K562 (cell line): ENCODE data around the gene RRBP1. TPM values are rescaled to one million over a fixed set of nuclear protein-coding genes. Genes with fewer than 3 reads are reported as not detected.

Experiments used
- ARID1B ChIP-seq: fragments of 450-650 bp; IDR thresholded peaks from 2 replicates; pipeline ENCODE4 v1.6.1; 2016; ENCODE audit warnings: antibody characterized with exemption, mild to moderate bottlenecking, inconsistent platforms
- ATF3 ChIP-seq, 2 experiments: fragments of 450-650 bp in 1 of 2; sonication (generic) in 1 of 2; formaldehyde crosslinking in 1 of 2; IDR thresholded peaks in 1 of 2; conservative IDR thresholded peaks in 1 of 2; 2 replicates each; pipeline versions ENCODE4 v1.6.1 to v1.8.1; 2016 to 2023; ENCODE audit warnings: mild to moderate bottlenecking in 2 of 2, moderate library complexity in 2 of 2, inconsistent platforms in 1 of 2, missing genetic modification reagents in 1 of 2
- C11orf30 ChIP-seq: fragments of 450-650 bp; IDR thresholded peaks from 2 replicates; pipeline ENCODE4 v1.6.1; 2016; ENCODE audit warnings: low read depth, mild to moderate bottlenecking
- E2F6 ChIP-seq, 2 experiments: IDR thresholded peaks; 2 replicates each; pipeline ENCODE4 v1.6.1; 2011; ENCODE audit warnings: borderline replicate concordance in 1 of 2, control low read depth in 1 of 2, low read depth in 1 of 2, low read length in 1 of 2, mild to moderate bottlenecking in 1 of 2, mixed read lengths in 1 of 2, moderate library complexity in 1 of 2; ENCODE audit not compliant: insufficient read depth in 1 of 2, insufficient read length in 1 of 2, poor library complexity in 1 of 2, severe bottlenecking in 1 of 2; ENCODE audit errors: extremely low read depth in 1 of 2
- ETV1 ChIP-seq: fragments of 450-650 bp; conservative IDR thresholded peaks from 2 replicates; pipeline ENCODE4 v1.6.1; 2016; ENCODE audit warnings: missing genetic modification characterization, control low read depth, low read depth, missing compliant biosample characterization
- KDM2B ChIP-seq: fragments of 250-450 bp; sonication (Bioruptor Pico); IDR thresholded peaks from 2 replicates; pipeline ENCODE4 v1.8.0; 2021; ENCODE audit warnings: mild to moderate bottlenecking, moderate library complexity
- NFYB ChIP-seq: IDR thresholded peaks from 2 replicates; pipeline ENCODE4 v1.6.1; 2011; ENCODE audit warnings: mild to moderate bottlenecking, moderate library complexity; ENCODE audit not compliant: insufficient read length; ENCODE audit errors: extremely low read depth
- NRF1 ChIP-seq, 2 experiments: fragments of 450-650 bp; IDR thresholded peaks in 1 of 2; conservative IDR thresholded peaks in 1 of 2; 2 replicates each; pipeline ENCODE4 v1.6.1; 2014; ENCODE audit warnings: mild to moderate bottlenecking in 2 of 2
- SRF ChIP-seq, 2 experiments: fragments of 250-450, 450-650 bp in 1 of 2; sonication (Bioruptor Pico) in 1 of 2; sonication (generic) in 1 of 2; formaldehyde crosslinking; IDR thresholded peaks; 2 replicates each; pipeline versions ENCODE4 v1.5.0 to v1.5.1; 2020 to 2022; ENCODE audit warnings: mild to moderate bottlenecking in 1 of 2, missing genetic modification reagents in 1 of 2
- TARDBP ChIP-seq: fragments of 450-650 bp; IDR thresholded peaks from 2 replicates; pipeline ENCODE4 v1.6.1; 2016
- TBP ChIP-seq: optimal IDR thresholded peaks from 2 replicates; pipeline ENCODE3; 2011; ENCODE audit warnings: low read depth, low read length, improper control_type of control experiment
- ZBTB17 ChIP-seq: fragments of 450-650 bp; formaldehyde crosslinking; IDR thresholded peaks from 2 replicates; pipeline ENCODE4 v1.4.0; 2020; ENCODE audit warnings: mild to moderate bottlenecking
- ZFX ChIP-seq: sonication (generic); formaldehyde crosslinking; IDR thresholded peaks from 2 replicates; pipeline ENCODE4 v1.8.0; 2022; ENCODE audit warnings: mild to moderate bottlenecking, missing genetic modification reagents, moderate library complexity
- polyA plus RNA-seq, 8 experiments: library from polyadenylated mRNA; depleted of rRNA in 4 of 8; stranded (reverse) in 5 of 8; unstranded in 3 of 8; fragments of >200 nt; fragmentation: Nextera tagmentation in 2 of 8; fragmentation: Illumina TruSeq in 1 of 8; extraction: Ambion mirVana in 2 of 8; extraction: Trizol in 1 of 8; gene quantifications; 2 replicates each; pipeline versions ENCODE4 v1.2.1 to v1.2.3, GENCODE V29; 2011 to 2014; ENCODE audit warnings: inconsistent platforms in 1 of 8, missing spikeins in 1 of 8
- total RNA-seq, 7 experiments: library from RNA; depleted of rRNA in 6 of 7; stranded (reverse); fragments of >200 nt in 6 of 7; fragmentation: Illumina TruSeq in 2 of 7; extraction: Trizol in 2 of 7; gene quantifications; 2 replicates each; pipeline versions ENCODE4 v1.2.1 to v1.2.3, GENCODE V29; 2011 to 2021; ENCODE audit warnings: low replicate concordance in 1 of 7

RRBP1 gene
- total and polyA plus RNA-seq, 9 of the 15 experiments (the other 6 are each of a cell fraction or from before 2014, with no cell fraction given): 0.84 to 32.0 (median 17.6) TPM

GRCh38 chr20:17568972-17569521, 113.0 kb downstream of the RRBP1 start (continued):
- TF ChIP-seq ATF3 (IDR thresholded peaks at IDR 0.05): peak; percentile 24; the same call in 1 of the 2 replicates
- TF ChIP-seq ATF3 (CRISPR knock-in tag; conservative IDR thresholded peaks at IDR 0.05): no peak
- 0 out of 2 replicates have a peak, but pooled peaks have one; percentile 54 for TF ChIP-seq TARDBP
- peak in 1 of 2 experiments; percentile 14 for TF ChIP-seq E2F6 (IDR thresholded peaks at IDR 0.05; ENCODE audit: borderline replicate concordance in 1 of 2, extremely low read depth in 1 of 2, insufficient read depth in 1 of 2, insufficient read length in 1 of 2, low read depth in 1 of 2, low read length in 1 of 2, poor library complexity in 1 of 2, severe bottlenecking in 1 of 2)
- TF ChIP-seq NRF1 (conservative IDR thresholded peaks at IDR 0.05 in 1 of 2, IDR thresholded peaks at IDR 0.05 in 1 of 2): peak in 1 of 2 experiments; percentile 42; a peak in 1 of 4 replicates
- TF ChIP-seq NFYB: peak; percentile 36
- no peak for TF ChIP-seq KDM2B (CRISPR knock-in tag)
- no peak for TF ChIP-seq C11orf30
- peak in 1 of 2 experiments; percentile 95; a peak in 2 of 4 replicates for TF ChIP-seq SRF (CRISPR knock-in tag; IDR thresholded peaks at IDR 0.05)
- no peak for TF ChIP-seq ARID1B
- TF ChIP-seq ZFX: peak; percentile 32; the same call in 1 of the 2 replicates
- no peak for TF ChIP-seq TBP
- TF ChIP-seq ZBTB17 (CRISPR knock-in tag): no peak
- no peak for TF ChIP-seq ETV1 (tag)
